Measurements from ENCODE around the gene PPIG. TPM values are rescaled to one million over a fixed set of nuclear protein-coding genes. Genes with fewer than 3 reads are reported as not detected.

PPIG gene
- total RNA-seq, 4 donors from 2014 or later, result 26.1 to 53.8 (median 37.1) TPM

GRCh38 chr2:169662744-169663143 is 78.6 kb downstream of the PPIG start:
- TF ChIP-seq EP300 (IDR thresholded peaks at IDR 0.05) (no peak), POLR2A (IDR thresholded peaks at IDR 0.05) (no peak), CTCF (IDR thresholded peaks at IDR 0.05) (no peak)
- 92 to 94% methylated on average over 1 of the region's 1 CpG for WGBS, 2 donors
- H3K27me3 ChIP-seq, result no peaks in the 10 kb centered on the region
- H3K27ac ChIP-seq, result no peak overlapping the region
- no peaks in the 10 kb centered on the region for H3K4me1 ChIP-seq
- H3K36me3 ChIP-seq, result no peaks in the 10 kb centered on the region
- H3K4me3 ChIP-seq, result no peak overlapping the region
- no peaks in the 10 kb centered on the region for H3K9me3 ChIP-seq
- no peak for DNase-seq (ENCODE audit: low spot score in 2 of 2)

- Histone ChIP-seq H3K4me3 (no peak overlapping the region), H3K36me3 (no peaks in the 10 kb centered on the region), H3K27me3 (no peaks in the 10 kb centered on the region), H3K9me3 (no peaks in the 10 kb centered on the region), H3K27ac (no peak overlapping the region), H3K4me1 (no peaks in the 10 kb centered on the region)
- WGBS, 2 donors, result 91 to 93% methylated on average over 3 of the region's 3 CpGs
- no peak for DNase-seq (ENCODE audit: low spot score in 2 of 2)
- TF ChIP-seq POLR2A (IDR thresholded peaks at IDR 0.05) (no peak), EP300 (IDR thresholded peaks at IDR 0.05) (no peak)
Measured at GRCh38 chr2:169663247-169663646, 79.1 kb downstream of the PPIG start.

GRCh38 chr2:169664600-169664977 is 80.4 kb downstream of the PPIG start:
- no peaks in the 10 kb centered on the region for H3K27me3 ChIP-seq
- 75 to 79% methylated on average over 1 of the region's 1 CpG for WGBS, 2 donors
- no peaks in the 10 kb centered on the region for H3K36me3 ChIP-seq
- no peak overlapping the region for H3K4me3 ChIP-seq
- TF ChIP-seq POLR2A (IDR thresholded peaks at IDR 0.05) (no peak), CTCF (IDR thresholded peaks at IDR 0.05) (no peak), EP300 (IDR thresholded peaks at IDR 0.05) (no peak)
- DNase-seq (ENCODE audit: low spot score in 2 of 2), result no peak
- H3K4me1 ChIP-seq, result no peaks in the 10 kb centered on the region
- no peak overlapping the region for H3K27ac ChIP-seq
- no peaks in the 10 kb centered on the region for H3K9me3 ChIP-seq

- Histone ChIP-seq H3K27me3 (no peaks in the 10 kb centered on the region), H3K4me3 (no peak overlapping the region), H3K27ac (no peak overlapping the region), H3K4me1 (no peaks in the 10 kb centered on the region), H3K36me3 (no peaks in the 10 kb centered on the region), H3K9me3 (no peaks in the 10 kb centered on the region)
- WGBS, 2 donors, result 59 to 60% methylated on average over 1 of the region's 1 CpG
- TF ChIP-seq CTCF (IDR thresholded peaks at IDR 0.05), result no peak
- no peak for TF ChIP-seq POLR2A (IDR thresholded peaks at IDR 0.05)
- no peak for TF ChIP-seq EP300 (IDR thresholded peaks at IDR 0.05)
- DNase-seq (ENCODE audit: low spot score in 2 of 2), result no peak
Measured at GRCh38 chr2:169664978-169665930, 81.1 kb downstream of the PPIG start.

GRCh38 chr2:169667583-169667982 is 83.4 kb downstream of the PPIG start:
- no peak for TF ChIP-seq CTCF (IDR thresholded peaks at IDR 0.05)
- TF ChIP-seq POLR2A (IDR thresholded peaks at IDR 0.05), result no peak
- no peak for TF ChIP-seq EP300 (IDR thresholded peaks at IDR 0.05)
- no peak for DNase-seq (ENCODE audit: low spot score in 2 of 2)
- Histone ChIP-seq H3K27me3 (no peaks in the 10 kb centered on the region), H3K36me3 (no peaks in the 10 kb centered on the region), H3K4me3 (no peak overlapping the region), H3K4me1 (no peaks in the 10 kb centered on the region), H3K9me3 (no peaks in the 10 kb centered on the region), H3K27ac (no peak overlapping the region)
- WGBS, 2 donors, result 21 to 25% methylated on average over 2 of the region's 2 CpGs

Data from tibial nerve (tissue), 4 donors.